ENCODE measurements around the gene DNMBP.

DNA sequence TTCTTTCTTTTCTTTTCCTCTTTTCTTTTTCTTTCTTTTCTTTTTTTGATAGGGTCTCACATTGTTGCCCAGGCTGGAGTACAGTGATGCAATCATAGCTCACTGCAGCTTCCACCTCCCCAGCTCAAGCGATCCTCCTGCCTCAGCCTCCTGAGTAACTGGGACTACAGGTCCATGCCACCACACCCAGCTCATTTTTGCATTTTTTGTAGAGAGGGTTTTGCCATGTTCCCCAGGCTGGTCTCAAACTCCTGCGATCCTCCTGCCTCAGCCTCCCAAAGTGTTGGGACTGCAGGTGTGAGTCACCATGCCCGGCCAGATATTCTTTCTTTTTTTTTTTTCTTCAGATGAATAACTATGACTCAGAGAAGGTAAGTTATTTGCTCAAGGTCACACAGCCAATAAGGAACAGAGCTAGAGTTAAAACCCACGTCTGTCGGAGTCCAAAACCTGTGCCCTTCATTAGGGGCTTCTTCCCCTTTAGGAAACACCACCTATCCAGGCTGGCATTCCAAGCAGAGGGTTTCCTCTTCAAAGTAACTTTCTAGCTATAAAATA, 28.1 kb upstream of the DNMBP start:
- TF ChIP-seq, protein P1, sequence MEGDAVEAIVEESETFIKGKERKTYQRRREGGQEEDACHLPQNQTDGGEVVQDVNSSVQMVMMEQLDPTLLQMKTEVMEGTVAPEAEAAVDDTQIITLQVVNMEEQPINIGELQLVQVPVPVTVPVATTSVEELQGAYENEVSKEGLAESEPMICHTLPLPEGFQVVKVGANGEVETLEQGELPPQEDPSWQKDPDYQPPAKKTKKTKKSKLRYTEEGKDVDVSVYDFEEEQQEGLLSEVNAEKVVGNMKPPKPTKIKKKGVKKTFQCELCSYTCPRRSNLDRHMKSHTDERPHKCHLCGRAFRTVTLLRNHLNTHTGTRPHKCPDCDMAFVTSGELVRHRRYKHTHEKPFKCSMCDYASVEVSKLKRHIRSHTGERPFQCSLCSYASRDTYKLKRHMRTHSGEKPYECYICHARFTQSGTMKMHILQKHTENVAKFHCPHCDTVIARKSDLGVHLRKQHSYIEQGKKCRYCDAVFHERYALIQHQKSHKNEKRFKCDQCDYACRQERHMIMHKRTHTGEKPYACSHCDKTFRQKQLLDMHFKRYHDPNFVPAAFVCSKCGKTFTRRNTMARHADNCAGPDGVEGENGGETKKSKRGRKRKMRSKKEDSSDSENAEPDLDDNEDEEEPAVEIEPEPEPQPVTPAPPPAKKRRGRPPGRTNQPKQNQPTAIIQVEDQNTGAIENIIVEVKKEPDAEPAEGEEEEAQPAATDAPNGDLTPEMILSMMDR (IDR thresholded peaks at IDR 0.05; ENCODE audit: poor library complexity) = no peak
- no peak for TF ChIP-seq EZH2 (IDR thresholded peaks at IDR 0.05; ENCODE audit: borderline replicate concordance)

All from hepatocyte (in vitro differentiated cells).